Hepatocyte (in vitro differentiated cells): ENCODE data around the gene PCSK4. TPM values are rescaled to one million over a fixed set of nuclear protein-coding genes. Genes with fewer than 3 reads are reported as not detected.

Source experiments
- DNase-seq: peaks from one replicate; pipeline ENCODE4 v3.0.0-alpha.2; 2016; ENCODE audit warnings: low spot score
- H2AFZ ChIP-seq: fragments of 200-600 bp; sonication (generic); 2 replicates; pipeline ENCODE4 v1.6.0; 2016; ENCODE audit warnings: antibody characterized with exemption, mild to moderate bottlenecking
- H3K27ac ChIP-seq: fragments of 200-600 bp; sonication (generic); 2 replicates; pipeline ENCODE4 v1.5.1; 2016; ENCODE audit warnings: mild to moderate bottlenecking
- H3K27me3 ChIP-seq: fragments of 200-600 bp; sonication (generic); 2 replicates; pipeline ENCODE4 v1.6.1; 2016
- H3K36me3 ChIP-seq: fragments of 200-600 bp; sonication (generic); replicated peaks from 2 replicates; pipeline ENCODE4 v1.5.1; 2016; ENCODE audit warnings: low read depth; ENCODE audit not compliant: insufficient read depth
- H3K4me1 ChIP-seq: fragments of 200-600 bp; sonication (generic); 2 replicates; pipeline ENCODE4 v1.5.1; 2016; ENCODE audit warnings: mild to moderate bottlenecking, moderate library complexity; ENCODE audit not compliant: insufficient read depth
- H3K4me2 ChIP-seq: fragments of 200-600 bp; sonication (generic); 2 replicates; pipeline ENCODE4 v1.6.0; 2016
- H3K4me3 ChIP-seq: fragments of 200-600 bp; sonication (generic); 2 replicates; pipeline ENCODE4 v1.5.1; 2016; ENCODE audit warnings: mild to moderate bottlenecking
- H3K79me2 ChIP-seq: fragments of 200-600 bp; sonication (generic); 2 replicates; pipeline ENCODE4 v1.6.0; 2017; ENCODE audit warnings: mild to moderate bottlenecking
- H3K9me2 ChIP-seq: fragments of 200-600 bp; sonication (generic); replicated peaks from 2 replicates; pipeline ENCODE4 v1.6.0; 2017; ENCODE audit warnings: mild to moderate bottlenecking; ENCODE audit not compliant: insufficient read depth
- H3K9me3 ChIP-seq: fragments of 200-600 bp; sonication (generic); 2 replicates; pipeline ENCODE4 v1.5.1; 2016; ENCODE audit warnings: low read depth, mild to moderate bottlenecking
- H4K20me1 ChIP-seq: fragments of 200-600 bp; sonication (generic); 2 replicates; pipeline ENCODE4 v1.6.0; 2016; ENCODE audit warnings: mild to moderate bottlenecking; ENCODE audit not compliant: insufficient read depth, poor library complexity, severe bottlenecking
- CTCF ChIP-seq: fragments of 200-600 bp; sonication (generic); IDR thresholded peaks from 2 replicates; pipeline ENCODE4 v1.5.1; 2016; ENCODE audit warnings: antibody characterized with exemption, mild to moderate bottlenecking; ENCODE audit not compliant: poor library complexity
- EZH2 ChIP-seq: fragments of 200-600 bp; sonication (generic); IDR thresholded peaks from 2 replicates; pipeline ENCODE4 v1.6.1; 2016; ENCODE audit warnings: antibody characterized with exemption, mild to moderate bottlenecking, borderline replicate concordance
- EZH2phosphoT487 ChIP-seq: fragments of 200-600 bp; sonication (generic); IDR thresholded peaks from one replicate; pipeline ENCODE4 v1.6.1; 2018; ENCODE audit warnings: antibody characterized with exemption, mild to moderate bottlenecking, low read depth, moderate library complexity; ENCODE audit not compliant: unreplicated experiment, severe bottlenecking
- WGBS: methylation state at CpG from one replicate; pipeline ENCODE4 v1.1.6; 2016; ENCODE audit warnings: low lambda C conversion rate; ENCODE audit errors: missing lambda C conversion rate; 5-methylcytosine and 5-hydroxymethylcytosine counted together
- polyA plus RNA-seq: library from polyadenylated mRNA; unstranded; fragments of >200 nt; fragmentation: Nextera tagmentation; extraction: Ambion mirVana; gene quantifications from 2 replicates; pipeline ENCODE4 v1.2.1, GENCODE V29; 2016
- total RNA-seq: library from RNA; depleted of rRNA; stranded (reverse); fragments of >200 nt; gene quantifications from 2 replicates; pipeline ENCODE4 v1.2.3, GENCODE V29; 2014

The PCSK4 gene
- total and polyA plus RNA-seq, 2 experiments from 2014 or later = 7.7 to 9.6 TPM

DNA sequence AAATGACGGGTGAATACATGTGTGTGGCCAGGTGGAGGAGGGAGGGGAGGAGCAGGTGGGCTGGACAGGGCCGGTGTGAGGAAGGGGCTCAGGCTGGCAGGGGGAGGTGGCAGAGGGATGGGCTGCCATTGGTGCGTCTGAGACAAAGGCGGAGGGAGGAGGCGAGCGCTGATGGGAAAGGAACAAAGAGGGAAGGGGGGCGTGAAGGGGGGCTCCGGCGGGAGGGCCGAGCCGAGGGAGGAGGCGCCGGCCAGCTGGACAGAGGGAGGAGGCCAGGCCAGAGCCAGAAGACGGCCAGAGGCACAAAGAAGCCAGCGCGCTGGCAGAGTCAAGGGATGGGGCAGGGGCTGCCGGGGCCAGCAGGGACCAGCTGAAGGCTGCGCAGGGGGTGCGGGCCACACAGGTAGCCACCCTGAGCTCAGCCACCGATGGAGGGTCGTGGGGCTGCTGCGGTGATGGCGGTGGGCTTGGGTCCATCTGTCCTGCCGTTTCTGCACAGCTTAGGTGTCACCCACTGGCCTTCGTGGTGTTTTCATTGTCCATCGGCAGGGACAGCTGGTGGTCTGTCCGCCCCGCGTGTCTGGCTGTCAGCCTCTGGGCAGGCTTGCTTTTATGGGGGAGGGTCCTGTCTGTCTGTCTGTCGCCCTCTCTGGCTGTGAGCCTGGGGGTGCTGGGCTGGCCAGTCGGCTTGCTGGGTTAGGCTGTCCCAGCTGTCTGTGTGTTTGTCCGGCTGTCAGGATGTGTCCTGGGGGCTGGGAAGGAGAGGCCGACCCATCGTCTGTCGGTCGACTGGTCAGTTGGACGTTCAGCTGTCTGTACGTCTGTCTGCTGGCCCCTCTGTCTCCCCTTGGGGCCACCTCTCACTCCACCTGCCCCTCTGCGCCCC, 38.0 kb downstream of the PCSK4 start:
- no peaks in the 10 kb centered on the region for H3K4me1 ChIP-seq
- H3K4me2 ChIP-seq = no peak overlapping the region
- no peak for TF ChIP-seq CTCF
- no peak for TF ChIP-seq EZH2phosphoT487
- TF ChIP-seq EZH2 = no peak
- no peaks in the 10 kb centered on the region for H3K79me2 ChIP-seq
- H3K9me3 ChIP-seq = no peaks in the 10 kb centered on the region
- 72% methylated on average over 21 of the region's 39 CpGs for WGBS
- H3K4me3 ChIP-seq = no peak overlapping the region
- H3K27ac ChIP-seq = no peak overlapping the region
- H3K36me3 ChIP-seq = no peaks in the 10 kb centered on the region
- H3K27me3 ChIP-seq = peaks cover 85% of the 10 kb centered on the region
- H2AFZ ChIP-seq = no peak overlapping the region
- no peaks in the 10 kb centered on the region for H4K20me1 ChIP-seq
- DNase-seq = no peak
- no peaks in the 10 kb centered on the region for H3K9me2 ChIP-seq

DNA sequence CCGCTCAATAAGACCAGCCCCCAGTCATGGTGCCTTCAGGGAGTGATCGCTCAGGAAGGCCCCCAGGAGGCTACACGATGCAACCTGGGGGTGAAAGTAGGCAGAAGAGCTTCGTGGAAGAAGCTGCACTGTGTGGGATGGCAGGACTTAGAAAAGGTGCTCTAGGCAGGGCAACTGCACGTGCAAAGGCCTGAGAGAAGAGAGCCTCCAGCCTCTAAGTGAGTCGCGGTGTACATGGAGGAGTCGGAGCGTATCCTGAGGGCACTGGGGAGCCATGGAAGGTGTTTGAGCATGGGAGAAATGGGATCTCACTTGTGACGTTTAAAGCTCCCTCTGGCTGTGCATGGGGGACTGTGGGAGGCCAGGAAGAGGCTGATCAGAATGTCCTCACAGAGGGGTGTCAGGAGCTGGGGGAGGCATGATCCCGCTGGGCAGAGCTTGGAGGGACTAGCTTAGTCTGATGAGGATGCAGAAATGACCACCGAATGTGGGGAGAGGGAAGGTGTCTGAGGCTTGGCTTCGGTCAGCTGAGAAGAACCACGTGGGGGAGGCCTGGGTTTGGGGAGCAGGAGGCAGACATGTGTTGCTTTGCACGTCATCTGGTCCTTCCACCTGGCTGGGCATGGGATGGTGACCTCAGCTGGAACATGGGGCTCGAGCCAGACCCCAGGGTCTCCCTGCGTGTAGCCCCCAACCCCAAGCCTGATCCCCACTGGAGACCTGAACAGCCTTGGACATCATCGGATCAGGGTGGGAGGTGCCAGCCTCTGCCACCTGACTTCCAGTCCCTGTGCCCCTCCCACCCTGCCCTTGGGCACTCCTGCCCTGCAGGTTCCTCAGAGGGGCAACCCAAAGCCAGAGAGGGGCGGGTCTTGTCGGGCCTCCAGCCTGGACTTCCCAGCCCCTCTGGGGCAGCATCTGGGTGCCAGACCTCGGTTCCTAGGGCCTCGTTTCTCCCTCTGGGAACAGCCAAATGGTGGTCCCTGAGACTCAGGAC, 39.1 kb downstream of the PCSK4 start:
- Histone ChIP-seq H3K9me2 (no peaks in the 10 kb centered on the region), H3K27me3 (peaks cover 87% of the 10 kb centered on the region), H2AFZ (no peak overlapping the region), H3K79me2 (no peaks in the 10 kb centered on the region), H3K9me3 (no peaks in the 10 kb centered on the region), H3K27ac (no peak overlapping the region), H3K36me3 (no peaks in the 10 kb centered on the region), H3K4me2 (no peak overlapping the region), H4K20me1 (no peaks in the 10 kb centered on the region), H3K4me3 (no peak overlapping the region), H3K4me1 (peaks cover 4% of the 10 kb centered on the region)
- no peak for DNase-seq
- 61% methylated on average over 21 of the region's 22 CpGs for WGBS
- peak; percentile 18 for TF ChIP-seq EZH2phosphoT487
- no peak for TF ChIP-seq CTCF

DNA sequence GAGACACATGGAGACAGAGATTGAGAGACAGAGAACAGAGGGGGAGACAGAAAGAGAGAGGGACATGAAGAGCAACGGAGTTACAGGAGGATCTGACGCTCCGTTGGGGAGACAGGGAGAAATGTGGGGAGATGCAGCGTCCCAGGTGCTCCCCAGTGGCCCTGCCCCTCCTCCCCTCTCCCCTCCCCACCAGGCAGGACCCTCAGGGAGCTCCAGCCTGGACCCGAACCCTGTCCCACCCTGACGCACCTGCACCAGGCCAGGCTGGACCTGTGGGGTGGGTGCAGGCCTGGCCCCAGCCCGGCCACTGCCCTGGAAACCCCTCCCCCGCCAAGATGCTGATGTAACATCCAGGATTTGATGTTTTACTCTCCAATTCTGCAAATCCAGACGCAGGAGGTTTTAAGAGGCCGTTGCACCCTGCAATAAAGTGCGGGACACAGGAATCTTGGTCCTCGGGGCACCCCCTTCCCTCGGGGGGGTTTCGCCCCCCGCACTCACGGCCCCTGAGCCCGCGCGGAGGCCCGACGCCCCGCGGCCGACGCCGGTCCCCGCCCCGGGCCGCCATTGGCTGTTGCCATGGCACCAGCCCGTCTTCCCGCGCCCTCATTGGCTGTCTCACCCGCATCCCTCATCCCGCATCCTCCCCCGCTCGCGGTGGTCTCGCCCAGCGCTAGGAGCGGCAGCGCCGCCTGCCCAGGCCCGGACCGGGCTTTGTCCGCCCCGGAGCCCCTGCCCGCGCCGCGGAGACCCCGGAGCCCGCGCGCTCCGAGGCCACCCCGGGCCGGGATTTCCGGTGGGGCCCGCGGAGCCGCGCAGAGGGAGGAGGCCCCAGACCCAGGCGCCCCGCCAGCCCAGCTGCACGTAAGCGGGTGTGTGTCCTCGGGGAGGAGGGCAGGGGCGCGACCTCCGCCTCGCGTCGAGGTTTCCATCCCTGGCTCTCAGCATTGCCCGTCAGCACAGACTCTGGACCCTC, 40.4 kb downstream of the PCSK4 start, which contains the start of gene APC2:
TSS of gene APC2 (plus strand) at position 655 of the 976 bp plus-strand sequence. CDS start 2,881 bp downstream, outside the sequence.
- no peaks in the 10 kb centered on the region for H3K9me3 ChIP-seq
- H3K4me2 ChIP-seq = peak within 1 kb of the TSS; percentile 49
- H3K36me3 ChIP-seq = no peaks in the 10 kb centered on the region
- TF ChIP-seq EZH2 (peak; percentile 86), CTCF (no peak), EZH2phosphoT487 (peak; percentile 72)
- no peaks in the 10 kb centered on the region for H3K79me2 ChIP-seq
- H3K27ac ChIP-seq = no peak within 1 kb of the TSS
- WGBS = 28% methylated on average over 45 of the region's 74 CpGs
- no peak within 1 kb of the TSS for H3K4me3 ChIP-seq
- peak; percentile 49 for DNase-seq
- no peak within 1 kb of the TSS for H2AFZ ChIP-seq
- H3K4me1 ChIP-seq = peaks cover 9% of the 10 kb centered on the region
- H3K27me3 ChIP-seq = peaks cover 81% of the 10 kb centered on the region
- H4K20me1 ChIP-seq = no peaks in the 10 kb centered on the region
- no peaks in the 10 kb centered on the region for H3K9me2 ChIP-seq
